Measurements from ENCODE around the gene CPB2. TPM values are rescaled to one million over a fixed set of nuclear protein-coding genes. Genes with fewer than 3 reads are reported as not detected.

Gene CPB2
- total and polyA plus RNA-seq, 3 donors from 2014 or later = not detected

- H3K27me3 ChIP-seq = no peaks in the 10 kb centered on the region
- no peaks in the 10 kb centered on the region for H3K9me3 ChIP-seq
- no peak for DNase-seq
- no peak for TF ChIP-seq POLR2A (IDR thresholded peaks at IDR 0.05)
- intact Hi-C loops (cut with DNase I; ENCODE audit: low total_unique reads) = no loop called here
- H3K27ac ChIP-seq = no peak overlapping the region
- 86 to 92% methylated on average over 2 of the region's 2 CpGs for WGBS, 2 donors
- H3K4me1 ChIP-seq = no peaks in the 10 kb centered on the region
- H3K36me3 ChIP-seq (ENCODE audit: low read depth, missing control alignments) = no peaks in the 10 kb centered on the region
- H3K4me3 ChIP-seq = no peak overlapping the region
These were observed 24.3 kb upstream of the CPB2 start for GRCh38 chr13:46129124-46129523.

- no peak for TF ChIP-seq CTCF (IDR thresholded peaks at IDR 0.05)
- no peak for TF ChIP-seq POLR2A (IDR thresholded peaks at IDR 0.05)
- Histone ChIP-seq H3K4me3 (no peak overlapping the region), H3K27ac (no peak overlapping the region), H3K9me3 (no peaks in the 10 kb centered on the region), H3K4me1 (no peaks in the 10 kb centered on the region), H3K27me3 (no peaks in the 10 kb centered on the region), H3K36me3 (ENCODE audit: low read depth, missing control alignments) (no peaks in the 10 kb centered on the region)
- no peak for DNase-seq
- intact Hi-C loops (cut with DNase I; ENCODE audit: low total_unique reads) = no loop called here
- 90% methylated on average over 7 of the region's 7 CpGs for WGBS, 2 donors
These were observed 22.7 kb upstream of the CPB2 start for GRCh38 chr13:46127358-46128023.

- Histone ChIP-seq H3K27me3 (no peaks in the 10 kb centered on the region), H3K27ac (no peak overlapping the region), H3K9me3 (no peaks in the 10 kb centered on the region), H3K4me1 (no peaks in the 10 kb centered on the region), H3K36me3 (ENCODE audit: low read depth, missing control alignments) (no peaks in the 10 kb centered on the region), H3K4me3 (no peak overlapping the region)
- intact Hi-C loops (cut with DNase I; ENCODE audit: low total_unique reads) = no loop called here
- peak; percentile 87 for DNase-seq
- WGBS, 2 donors = 61 to 63% methylated on average over 6 of the region's 6 CpGs
- TF ChIP-seq CTCF (IDR thresholded peaks at IDR 0.05) (peak; percentile 51 to 71 (median 63)), POLR2A (IDR thresholded peaks at IDR 0.05) (no peak)
These were observed 21.9 kb upstream of the CPB2 start for GRCh38 chr13:46126552-46127357.

GRCh38 chr13:46126056-46126455 is 21.2 kb upstream of the CPB2 start:
- no peak overlapping the region for H3K27ac ChIP-seq
- no peak overlapping the region for H3K4me3 ChIP-seq
- H3K4me1 ChIP-seq = no peaks in the 10 kb centered on the region
- TF ChIP-seq POLR2A (IDR thresholded peaks at IDR 0.05) = no peak
- no peak for TF ChIP-seq CTCF (IDR thresholded peaks at IDR 0.05)
- no peaks in the 10 kb centered on the region for H3K36me3 ChIP-seq (ENCODE audit: low read depth, missing control alignments)
- 73 to 75% methylated on average over 2 of the region's 2 CpGs for WGBS, 2 donors
- intact Hi-C loops (cut with DNase I; ENCODE audit: low total_unique reads) = no loop called here
- DNase-seq = no peak
- H3K9me3 ChIP-seq = no peaks in the 10 kb centered on the region
- H3K27me3 ChIP-seq = no peaks in the 10 kb centered on the region

- no peak for TF ChIP-seq POLR2A (IDR thresholded peaks at IDR 0.05)
- TF ChIP-seq CTCF (IDR thresholded peaks at IDR 0.05) = no peak
- no peak overlapping the region for H3K27ac ChIP-seq
- no peak for DNase-seq
- WGBS, 2 donors = 63 to 69% methylated on average over 11 of the region's 11 CpGs
- intact Hi-C loops (cut with DNase I; ENCODE audit: low total_unique reads) = no loop called here
- H3K36me3 ChIP-seq (ENCODE audit: low read depth, missing control alignments) = no peaks in the 10 kb centered on the region
- no peak overlapping the region for H3K4me3 ChIP-seq
- peaks cover 6% of the 10 kb centered on the region for H3K4me1 ChIP-seq
- no peaks in the 10 kb centered on the region for H3K9me3 ChIP-seq
- H3K27me3 ChIP-seq = no peaks in the 10 kb centered on the region
These were observed 20.4 kb upstream of the CPB2 start for GRCh38 chr13:46124967-46125933.

Measured in testis (tissue), 3 donors.